ENCODE results near the gene POU2F2. TPM values are rescaled to one million over a fixed set of nuclear protein-coding genes. Genes with fewer than 3 reads are reported as not detected.

POU2F2 gene
- total RNA-seq, 1 experiment from 2014 or later: 2.9 TPM

- Histone ChIP-seq H3K36me3 (ENCODE audit: low read depth) (no peaks in the 10 kb centered on the region), H3K79me2 (ENCODE audit: low read depth) (no peaks in the 10 kb centered on the region), H2AFZ (no peak overlapping the region), H3K9me3 (ENCODE audit: insufficient read depth, low read depth) (no peaks in the 10 kb centered on the region), H4K20me1 (ENCODE audit: insufficient read depth) (no peaks in the 10 kb centered on the region), H3K27ac (no peak overlapping the region), H3K27me3 (ENCODE audit: insufficient read depth, low read depth) (peaks cover 17% of the 10 kb centered on the region; the same call in 1 of the 2 replicates), H3K4me2 (no peak overlapping the region), H3K4me1 (replicated peaks; ENCODE audit: insufficient read depth) (no peaks in the 10 kb centered on the region), H3F3A (ENCODE audit: insufficient read depth, low read depth) (no peaks in the 10 kb centered on the region), H3K9me2 (ENCODE audit: insufficient read depth) (no peaks in the 10 kb centered on the region), H3K4me3 (no peak overlapping the region)
- ChIA-PET CTCF (interaction anchor here (0.5 kb wide), 1 partner anchor 17 kb away, joined by 4 read pairs; no protein-coding TSS in a partner anchor), POLR2A (ENCODE audit: unreplicated experiment) (no interaction called here)
- no peak for TF ChIP-seq EZH2 (IDR thresholded peaks at IDR 0.05; ENCODE audit: low read depth)
- BruUV-seq (replicated peaks): no TSS peak
- DNase-seq: no peak
- intact Hi-C loops (cut with micrococcal nuclease; ENCODE audit: unreplicated experiment): no loop called here
These were observed 26.7 kb upstream of the POU2F2 start for GRCh38 chr19:42158926-42159325.

- Histone ChIP-seq H4K20me1 (ENCODE audit: insufficient read depth) (no peaks in the 10 kb centered on the region), H3K79me2 (ENCODE audit: low read depth) (no peaks in the 10 kb centered on the region), H2AFZ (no peak overlapping the region), H3K9me2 (ENCODE audit: insufficient read depth) (no peaks in the 10 kb centered on the region), H3K9me3 (ENCODE audit: insufficient read depth, low read depth) (no peaks in the 10 kb centered on the region), H3K4me1 (replicated peaks; ENCODE audit: insufficient read depth) (no peaks in the 10 kb centered on the region), H3F3A (ENCODE audit: insufficient read depth, low read depth) (no peaks in the 10 kb centered on the region), H3K27me3 (ENCODE audit: insufficient read depth, low read depth) (peaks cover 39% of the 10 kb centered on the region), H3K36me3 (ENCODE audit: low read depth) (no peaks in the 10 kb centered on the region), H3K27ac (no peak overlapping the region), H3K4me2 (no peak overlapping the region), H3K4me3 (no peak overlapping the region)
- no peak for DNase-seq
- no TSS peak for BruUV-seq (replicated peaks)
- ChIA-PET POLR2A (ENCODE audit: unreplicated experiment) (no interaction called here), CTCF (no interaction called here)
- intact Hi-C loops (cut with micrococcal nuclease; ENCODE audit: unreplicated experiment): no loop called here
- no peak for TF ChIP-seq CTCF (conservative IDR thresholded peaks at IDR 0.05)
- no peak for TF ChIP-seq EZH2 (IDR thresholded peaks at IDR 0.05; ENCODE audit: low read depth)
These were observed 24.3 kb upstream of the POU2F2 start for GRCh38 chr19:42156571-42156970.

GRCh38 chr19:42155796-42156195 is 23.6 kb upstream of the POU2F2 start:
- intact Hi-C loops (cut with micrococcal nuclease; ENCODE audit: unreplicated experiment): no loop called here
- no peaks in the 10 kb centered on the region for H3F3A ChIP-seq (ENCODE audit: insufficient read depth, low read depth)
- H2AFZ ChIP-seq: no peak overlapping the region
- H3K9me3 ChIP-seq (ENCODE audit: insufficient read depth, low read depth): no peaks in the 10 kb centered on the region
- H3K36me3 ChIP-seq (ENCODE audit: low read depth): no peaks in the 10 kb centered on the region
- no peaks in the 10 kb centered on the region for H4K20me1 ChIP-seq (ENCODE audit: insufficient read depth)
- no peak overlapping the region for H3K4me2 ChIP-seq
- DNase-seq: no peak
- no peaks in the 10 kb centered on the region for H3K4me1 ChIP-seq (replicated peaks; ENCODE audit: insufficient read depth)
- TF ChIP-seq CTCF (conservative IDR thresholded peaks at IDR 0.05): no peak
- no peak for TF ChIP-seq EZH2 (IDR thresholded peaks at IDR 0.05; ENCODE audit: low read depth)
- BruUV-seq (replicated peaks): no TSS peak
- H3K79me2 ChIP-seq (ENCODE audit: low read depth): no peaks in the 10 kb centered on the region
- no peaks in the 10 kb centered on the region for H3K9me2 ChIP-seq (ENCODE audit: insufficient read depth)
- CTCF ChIA-PET: no interaction called here
- no peak overlapping the region for H3K4me3 ChIP-seq
- H3K27ac ChIP-seq: no peak overlapping the region
- POLR2A ChIA-PET (ENCODE audit: unreplicated experiment): no interaction called here
- peaks cover 41% of the 10 kb centered on the region for H3K27me3 ChIP-seq (ENCODE audit: insufficient read depth, low read depth)
